OCI-LY7 (cell line): Measurements from ENCODE around the gene CST7.

Experiments used
- CTCF ChIP-seq: fragments of 200-600 bp; sonication (generic); conservative IDR thresholded peaks from 2 replicates; pipeline ENCODE4 v1.5.1; 2014; ENCODE audit warnings: mild to moderate bottlenecking, antibody characterized with exemption, low read length, moderate library complexity, mixed read lengths
- EZH2phosphoT487 ChIP-seq: fragments of 200-600 bp; sonication (generic); IDR thresholded peaks from 2 replicates; pipeline ENCODE4 v1.6.1; 2018; ENCODE audit warnings: low read depth, borderline replicate concordance, mild to moderate bottlenecking, mixed run types, antibody characterized with exemption, low read length, moderate library complexity, mixed read lengths

- TF ChIP-seq CTCF, result no peak
- no peak for TF ChIP-seq EZH2phosphoT487
Measured at GRCh38 chr20:24909861-24910260, 39.2 kb upstream of the CST7 start.
